Mucosa of rectum (tissue), 2 donors: ENCODE results near the gene CLMN.

Experiments
- H3K27ac ChIP-seq, 2 donors: one replicate each; pipeline ENCODE4 v1.7.0; 2013; ENCODE audit warnings: inconsistent platforms in 2 of 2, low read depth in 2 of 2, low read length in 2 of 2
- H3K27me3 ChIP-seq, 2 donors: one replicate each; pipeline ENCODE4 v1.7.0; 2013; ENCODE audit warnings: low read length in 2 of 2; ENCODE audit not compliant: control insufficient read depth in 2 of 2, insufficient read depth in 2 of 2
- H3K36me3 ChIP-seq, 2 donors: one replicate each; pipeline ENCODE4 v1.7.0; 2013; ENCODE audit warnings: low read length in 2 of 2; ENCODE audit not compliant: control insufficient read depth in 2 of 2, insufficient read depth in 2 of 2
- H3K4me1 ChIP-seq, 2 donors: one replicate each; pipeline ENCODE4 v1.7.0; 2013; ENCODE audit warnings: low read length in 2 of 2, mild to moderate bottlenecking in 1 of 2; ENCODE audit not compliant: control insufficient read depth in 2 of 2, insufficient read depth in 2 of 2
- H3K4me3 ChIP-seq, 2 donors: one replicate each; pipeline ENCODE4 v1.7.0; 2013; ENCODE audit warnings: low read length in 2 of 2
- H3K9ac ChIP-seq, 2 donors: one replicate each; pipeline ENCODE4 v1.7.0; 2013; ENCODE audit warnings: low read length in 2 of 2, low read depth in 1 of 2, mild to moderate bottlenecking in 1 of 2
- H3K9me3 ChIP-seq, 2 donors: one replicate each; pipeline ENCODE4 v1.7.0; 2013; ENCODE audit warnings: low read length in 2 of 2; ENCODE audit not compliant: control insufficient read depth in 2 of 2
- donor health status: healthy.
- donor health status: Normal muscosa, but diverticular disease.

Gene CLMN

GRCh38 chr14:95323361-95323760 is 3.7 kb upstream of the CLMN start:
- no peak overlapping the region for H3K9ac ChIP-seq
- H3K27ac ChIP-seq: no peak overlapping the region

GRCh38 chr14:95322651-95323050 is 2.9 kb upstream of the CLMN start:
- no peaks in the 10 kb centered on the region for H3K27me3 ChIP-seq
- H3K9me3 ChIP-seq: no peaks in the 10 kb centered on the region
- no peak overlapping the region for H3K27ac ChIP-seq
- no peak overlapping the region for H3K4me3 ChIP-seq
- no peaks in the 10 kb centered on the region for H3K36me3 ChIP-seq
- no peak overlapping the region for H3K9ac ChIP-seq
- H3K4me1 ChIP-seq: peaks cover 11 to 23% of the 10 kb centered on the region in 2 donors

More at GRCh38 chr14:95323361-95323760, 3.7 kb upstream of the CLMN start:
- peaks cover 9 to 16% of the 10 kb centered on the region in 2 donors for H3K4me1 ChIP-seq
- no peaks in the 10 kb centered on the region for H3K36me3 ChIP-seq
- H3K27me3 ChIP-seq: no peaks in the 10 kb centered on the region
- no peak overlapping the region for H3K4me3 ChIP-seq
- no peaks in the 10 kb centered on the region for H3K9me3 ChIP-seq

- Histone ChIP-seq H3K27me3 (no peaks in the 10 kb centered on the region), H3K4me3 (no peak overlapping the region), H3K36me3 (no peaks in the 10 kb centered on the region), H3K9ac (no peak overlapping the region), H3K9me3 (no peaks in the 10 kb centered on the region), H3K4me1 (peaks cover 11 to 28% of the 10 kb centered on the region in 2 donors), H3K27ac (no peak overlapping the region)
Observed at GRCh38 chr14:95321693-95322455, 2.2 kb upstream of the CLMN start.

- H3K4me1 ChIP-seq: peaks cover 11 to 29% of the 10 kb centered on the region in 2 donors
- no peaks in the 10 kb centered on the region for H3K36me3 ChIP-seq
- peak overlapping the region in 1 of 2 donors; percentile 83 for H3K9ac ChIP-seq
- H3K27me3 ChIP-seq: no peaks in the 10 kb centered on the region
- H3K9me3 ChIP-seq: no peaks in the 10 kb centered on the region
- H3K27ac ChIP-seq: peak overlapping the region in 1 of 2 donors; percentile 75
- H3K4me3 ChIP-seq: no peak overlapping the region
Observed at GRCh38 chr14:95320955-95321600, 1.4 kb upstream of the CLMN start.

GRCh38 chr14:95320078-95320895 is 579 bp upstream of the CLMN start:
- Histone ChIP-seq H3K27me3 (no peaks in the 10 kb centered on the region), H3K9ac (peak overlapping the region; percentile 65 to 83), H3K4me3 (peak overlapping the region; percentile 48 to 53), H3K36me3 (peaks cover 0 to under 1% of the 10 kb centered on the region in 2 donors), H3K27ac (peak overlapping the region; percentile 67 to 75), H3K4me1 (peaks cover 17 to 35% of the 10 kb centered on the region in 2 donors), H3K9me3 (no peaks in the 10 kb centered on the region)

- Histone ChIP-seq H3K27ac (peak overlapping the region; percentile 90 to 91), H3K36me3 (peaks cover 2 to 4% of the 10 kb centered on the region in 2 donors), H3K9me3 (no peaks in the 10 kb centered on the region), H3K4me1 (peaks cover 27 to 49% of the 10 kb centered on the region in 2 donors), H3K4me3 (peak overlapping the region; percentile 78 to 79), H3K27me3 (no peaks in the 10 kb centered on the region), H3K9ac (peak overlapping the region; percentile 76 to 88)
Observed at GRCh38 chr14:95318399-95319311, 1.1 kb downstream of the CLMN start.

GRCh38 chr14:95317817-95318343 is 1.8 kb downstream of the CLMN start:
- H3K4me3 ChIP-seq: peak overlapping the region; percentile 78 to 79
- H3K27ac ChIP-seq: peak overlapping the region; percentile 90 to 91
- H3K27me3 ChIP-seq: no peaks in the 10 kb centered on the region
- peak overlapping the region; percentile 76 to 88 for H3K9ac ChIP-seq
- no peaks in the 10 kb centered on the region for H3K9me3 ChIP-seq
- H3K36me3 ChIP-seq: peaks cover 2 to 4% of the 10 kb centered on the region in 2 donors
- peaks cover 32 to 55% of the 10 kb centered on the region in 2 donors for H3K4me1 ChIP-seq

GRCh38 chr14:95316821-95317220 is 2.9 kb downstream of the CLMN start:
- Histone ChIP-seq H3K9me3 (no peaks in the 10 kb centered on the region), H3K4me1 (peaks cover 28 to 54% of the 10 kb centered on the region in 2 donors), H3K27ac (no peak overlapping the region), H3K36me3 (peaks cover 2 to 6% of the 10 kb centered on the region in 2 donors), H3K4me3 (no peak overlapping the region), H3K27me3 (no peaks in the 10 kb centered on the region), H3K9ac (no peak overlapping the region)

GRCh38 chr14:95315579-95315978 is 4.1 kb downstream of the CLMN start:
- H3K27ac ChIP-seq: no peak overlapping the region
- H3K36me3 ChIP-seq: peaks cover 2 to 6% of the 10 kb centered on the region in 2 donors
- H3K9me3 ChIP-seq: no peaks in the 10 kb centered on the region
- peaks cover 37 to 58% of the 10 kb centered on the region in 2 donors for H3K4me1 ChIP-seq
- no peaks in the 10 kb centered on the region for H3K27me3 ChIP-seq
- no peak overlapping the region for H3K9ac ChIP-seq
- no peak overlapping the region for H3K4me3 ChIP-seq
